Mucosa of gallbladder (tissue), 1 donor: ENCODE measurements around the gene PANX2. TPM values are rescaled to one million over a fixed set of nuclear protein-coding genes. Genes with fewer than 3 reads are reported as not detected.

Experiments used
- DNase-seq: peaks from one replicate; pipeline ENCODE4 v3.0.0-alpha.2; 2020; ENCODE audit warnings: low spot score
- total RNA-seq: library from RNA; stranded (reverse); gene quantifications from one replicate; pipeline ENCODE4 v1.2.1, GENCODE V29; 2021
- donor health status: DM: no; HTN: no; CAD: no.

The PANX2 gene
- total RNA-seq, 1 donor from 2014 or later, result 0.95 TPM

GRCh38 chr22:50227579-50228215, 57.2 kb downstream of the PANX2 start:
- DNase-seq, result no peak

DNA sequence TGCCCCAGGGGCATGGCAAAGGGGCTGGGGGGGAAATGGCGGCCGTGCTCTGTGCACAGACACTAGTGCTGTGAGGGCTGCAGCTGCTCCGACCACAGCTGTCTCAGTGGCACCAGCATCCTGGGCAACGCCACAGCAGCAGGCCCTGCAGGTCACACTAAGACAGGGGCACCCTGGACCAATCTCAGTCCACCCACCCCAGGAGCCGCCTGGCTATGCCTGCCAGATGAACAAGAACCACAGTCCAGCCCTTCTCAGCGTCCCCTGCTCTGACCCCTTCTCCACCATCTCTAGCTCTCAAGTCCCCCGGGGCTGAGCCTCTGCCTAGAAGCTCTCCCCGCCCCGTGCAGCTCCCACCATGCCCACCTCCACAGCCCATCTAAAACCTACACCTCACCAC, 57.8 kb downstream of the PANX2 start:
- no peak for DNase-seq

- no peak for DNase-seq
Observed at GRCh38 chr22:50229370-50229769, 58.8 kb downstream of the PANX2 start.

Other genes with a start within 250 kb of the PANX2 start
- 63.2 TPM for gene PIM3, start 210.0 kb upstream of the PANX2 start, total RNA-seq
- 0.06 TPM for gene IL17REL, start 158.0 kb upstream of the PANX2 start, total RNA-seq
- gene TTLL8, start 112.4 kb upstream of the PANX2 start, total RNA-seq, result not detected
- gene MLC1, start 85.3 kb upstream of the PANX2 start, total RNA-seq, result 0.43 TPM
- gene MOV10L1, start 80.7 kb upstream of the PANX2 start, total RNA-seq, result 2.6 TPM
- 55.1 TPM for gene TRABD, start 15.2 kb downstream of the PANX2 start, total RNA-seq
- gene SELENOO, start 30.3 kb downstream of the PANX2 start, total RNA-seq, result 37.0 TPM
- 64.4 TPM for gene TUBGCP6, start 74.3 kb downstream of the PANX2 start, total RNA-seq
- gene HDAC10, start 80.5 kb downstream of the PANX2 start, total RNA-seq, result 100 TPM
- gene MAPK12, start 91.0 kb downstream of the PANX2 start, total RNA-seq, result 23.2 TPM
- gene MAPK11, start 99.6 kb downstream of the PANX2 start, total RNA-seq, result 16.7 TPM
- 1,246 TPM for gene PLXNB2, start 136.9 kb downstream of the PANX2 start, total RNA-seq
- 24.9 TPM for gene DENND6B, start 156.3 kb downstream of the PANX2 start, total RNA-seq
- gene PPP6R2, start 172.6 kb downstream of the PANX2 start, total RNA-seq, result 75.5 TPM